IMR-90 (cell line): Measurements from ENCODE around the gene ZMAT5. TPM values are rescaled to one million over a fixed set of nuclear protein-coding genes. Genes with fewer than 3 reads are reported as not detected.

Experiments
- ATAC-seq: fragments of 200-7000 bp; cut with Tn5 transposase; 2 replicates; pipeline ENCODE4 v1.9.1; 2020; ENCODE audit warnings: low read depth, mild to moderate bottlenecking, moderate library complexity
- BruUV-seq: library from RNA; stranded (reverse); fragments of 400-500 nt; replicated peaks from 2 replicates; lab custom pipeline; 2021; lab: Mats Ljungman, UMichigan
- CTCF ChIA-PET: fragments of 300-600 bp; formaldehyde crosslinking; extraction: SDS; loops from one replicate; lab custom pipeline; 2021; ENCODE audit warnings: antibody characterized with exemption; lab: Yijun Ruan, JAX
- POLR2A ChIA-PET: fragments of 300-600 bp; sonication (Branson Sonifier 250); formaldehyde crosslinking; loops from one replicate; lab custom pipeline; 2022; ENCODE audit warnings: antibody characterized with exemption; ENCODE audit not compliant: unreplicated experiment; lab: Charles Lee
- DNase-seq: peaks from one replicate; pipeline ENCODE4 v3.0.0; 2013
- H2AFZ ChIP-seq: replicated peaks from 2 replicates; pipeline ENCODE3; 2013; ENCODE audit warnings: low read length, mild to moderate bottlenecking; ENCODE audit not compliant: poor library complexity
- H2AK5ac ChIP-seq: 2 replicates; pipeline ENCODE4 v1.6.1; 2013; ENCODE audit warnings: low read depth, low read length, inconsistent platforms
- H2AK9ac ChIP-seq: replicated peaks from 2 replicates; pipeline ENCODE3; 2013; ENCODE audit warnings: mild to moderate bottlenecking, low read depth, low read length, moderate library complexity; ENCODE audit not compliant: poor library complexity
- H2BK120ac ChIP-seq: 2 replicates; pipeline ENCODE4 v1.6.1; 2013; ENCODE audit warnings: low read depth, low read length, inconsistent platforms
- H2BK15ac ChIP-seq: 3 replicates; pipeline ENCODE4 v1.6.1; 2013; ENCODE audit warnings: low read depth, low read length, inconsistent platforms
- H2BK20ac ChIP-seq: 2 replicates; pipeline ENCODE4 v1.6.1; 2013; ENCODE audit warnings: low read depth, mild to moderate bottlenecking, inconsistent platforms, low read length, moderate library complexity
- H2BK5ac ChIP-seq: 2 replicates; pipeline ENCODE4 v1.6.1; 2013; ENCODE audit warnings: mild to moderate bottlenecking, low read depth, low read length, inconsistent platforms; ENCODE audit not compliant: poor library complexity, severe bottlenecking
- H3K14ac ChIP-seq: replicated peaks from 2 replicates; pipeline ENCODE4 v1.6.1; 2013; ENCODE audit warnings: low read depth, low read length, inconsistent platforms
- H3K18ac ChIP-seq: 2 replicates; pipeline ENCODE4 v1.6.1; 2013; ENCODE audit warnings: low read depth, low read length, control low read depth
- H3K23ac ChIP-seq: 2 replicates; pipeline ENCODE4 v1.6.1; 2013; ENCODE audit warnings: low read depth, low read length, inconsistent platforms
- H3K27ac ChIP-seq: 2 replicates; pipeline ENCODE4 v1.5.1; 2013; ENCODE audit warnings: mild to moderate bottlenecking, control low read depth, low read length; ENCODE audit not compliant: insufficient read depth
- H3K27me3 ChIP-seq: 2 replicates; pipeline ENCODE4 v1.6.1; 2013; ENCODE audit warnings: low read length; ENCODE audit not compliant: control insufficient read depth, insufficient read depth
- H3K36me3 ChIP-seq: 2 replicates; pipeline ENCODE4 v1.6.1; 2013; ENCODE audit warnings: low read length, mixed read lengths; ENCODE audit not compliant: control insufficient read depth, insufficient read depth
- H3K4ac ChIP-seq: 2 replicates; pipeline ENCODE4 v1.6.1; 2013; ENCODE audit warnings: low read depth, low read length, inconsistent platforms
- H3K4me1 ChIP-seq: 2 replicates; pipeline ENCODE4 v1.6.1; 2013; ENCODE audit warnings: low read length, mixed read lengths; ENCODE audit not compliant: control insufficient read depth, insufficient read depth
- H3K4me2 ChIP-seq: 2 replicates; pipeline ENCODE4 v1.6.1; 2013; ENCODE audit warnings: low read depth, mild to moderate bottlenecking, control low read depth, low read length, moderate library complexity
- H3K4me3 ChIP-seq: 2 replicates; pipeline ENCODE4 v1.5.1; 2013; ENCODE audit warnings: low read depth, mild to moderate bottlenecking, control low read depth, low read length, moderate library complexity; ENCODE audit not compliant: insufficient read depth
- H3K56ac ChIP-seq: 2 replicates; pipeline ENCODE4 v1.6.1; 2013; ENCODE audit warnings: low read length, inconsistent platforms; ENCODE audit not compliant: insufficient read depth; ENCODE audit errors: extremely low read depth
- H3K79me1 ChIP-seq, 2 experiments: 2 replicates each; pipeline ENCODE4 v1.6.1; 2013; ENCODE audit warnings: low read length in 2 of 2, inconsistent platforms in 1 of 2, low read depth in 1 of 2
- H3K9ac ChIP-seq: 2 replicates; pipeline ENCODE4 v1.6.1; 2013; ENCODE audit warnings: low read depth, low read length, control low read depth
- H3K9me1 ChIP-seq: 2 replicates; pipeline ENCODE4 v1.6.1; 2013; ENCODE audit warnings: low read length, inconsistent platforms; ENCODE audit not compliant: insufficient read depth
- H3K9me3 ChIP-seq: 2 replicates; pipeline ENCODE4 v1.6.1; 2013; ENCODE audit warnings: low read length; ENCODE audit not compliant: control insufficient read depth, insufficient read depth
- H4K20me1 ChIP-seq: 2 replicates; pipeline ENCODE4 v1.6.1; 2013; ENCODE audit warnings: low read length, inconsistent platforms; ENCODE audit not compliant: insufficient read depth
- H4K5ac ChIP-seq: 2 replicates; pipeline ENCODE4 v1.6.1; 2013; ENCODE audit warnings: mild to moderate bottlenecking, low read depth, low read length, control low read depth
- H4K8ac ChIP-seq, 2 experiments: 2 replicates each; pipeline ENCODE4 v1.6.1; 2013; ENCODE audit warnings: low read depth in 2 of 2, low read length in 2 of 2, control low read depth in 1 of 2, inconsistent platforms in 1 of 2
- H4K91ac ChIP-seq: 2 replicates; pipeline ENCODE4 v1.6.1; 2013; ENCODE audit warnings: low read depth, low read length, inconsistent platforms; ENCODE audit not compliant: insufficient read depth
- CTCF ChIP-seq: conservative IDR thresholded peaks from 2 replicates; pipeline ENCODE4 v1.5.1; 2012; ENCODE audit warnings: mild to moderate bottlenecking, low read depth, low read length, improper control_type of control experiment
- ELK1 ChIP-seq: fragments of 150-350 bp; IDR thresholded peaks from 2 replicates; pipeline ENCODE4 v1.6.1; 2016; ENCODE audit warnings: low read depth, mild to moderate bottlenecking, low read length, moderate library complexity, borderline replicate concordance
- WGBS, 2 experiments: methylation state at CpG; one replicate each; pipeline versions ENCODE4 v1.1.5 to v1.1.7; 2013; ENCODE audit warnings: missing lambda C conversion rate in 2 of 2; ENCODE audit not compliant: insufficient read length in 1 of 2; ENCODE audit errors: extremely low coverage in 2 of 2; 5-methylcytosine and 5-hydroxymethylcytosine counted together
- dilution Hi-C: fragments of 300-500 bp; cut with HindIII; formaldehyde crosslinking; loops from one replicate; pipeline ENCODE4 v1.14.3; 2018; ENCODE audit warnings: low sequenced_read_pairs; ENCODE audit not compliant: unreplicated experiment
- in situ Hi-C: fragments of 300-500 bp; cut with MboI; formaldehyde crosslinking; loops from 3 replicates; pipeline ENCODE4 v1.14.3; 2019; ENCODE audit warnings: low sequenced_read_pairs, inconsistent platforms, mixed read lengths
- intact Hi-C: fragments of 100-400 bp; cut with micrococcal nuclease; formaldehyde crosslinking; loops from 2 replicates; pipeline ENCODE4 v1.10.0; 2022
- polyA plus RNA-seq, 3 experiments: library from polyadenylated mRNA; depleted of rRNA; stranded (reverse); fragments of >200 nt; gene quantifications; 2 replicates each; pipeline ENCODE4 v1.2.3, GENCODE V29; 2012; ENCODE audit warnings: low replicate concordance in 1 of 3
- total RNA-seq: library from RNA; depleted of rRNA; stranded (reverse); fragments of >200 nt; gene quantifications from 2 replicates; pipeline ENCODE4 v1.2.3, GENCODE V29; 2012

The ZMAT5 gene
- total and polyA plus RNA-seq, 2 of the 4 experiments (the other 2 are of a cell fraction) = 21.7 to 31.8 TPM

GRCh38 chr22:29701155-29701999, 65.4 kb downstream of the ZMAT5 start:
- no peak overlapping the region for H3K18ac ChIP-seq
- DNase-seq (peak; percentile 34), ATAC-seq (no peak)
- H4K8ac ChIP-seq = no peak overlapping the region
- in situ Hi-C loops = no loop called here
- peaks cover 7% of the 10 kb centered on the region for H3K36me3 ChIP-seq
- no peak overlapping the region for H3K4me2 ChIP-seq
- no peak overlapping the region for H3K4me3 ChIP-seq
- TF ChIP-seq ELK1 (no peak), CTCF (0 out of 2 replicates have a peak, but pooled peaks have one; percentile 16)
- no peaks in the 10 kb centered on the region for H3K79me1 ChIP-seq
- H3K9me1 ChIP-seq = 0 out of 2 replicates have a peak, but pooled peaks cover 2% of the 10 kb centered on the region
- H3K9me3 ChIP-seq = no peaks in the 10 kb centered on the region
- dilution Hi-C loops = no loop called here
- H2AFZ ChIP-seq = peak overlapping the region; percentile 37
- H3K27me3 ChIP-seq = peaks cover 3% of the 10 kb centered on the region; the same call in 1 of the 2 replicates
- no peak overlapping the region for H4K91ac ChIP-seq
- no peak overlapping the region for H3K9ac ChIP-seq
- no peak overlapping the region for H3K14ac ChIP-seq
- no peak overlapping the region; the same call in 1 of the 2 replicates for H2AK5ac ChIP-seq
- no peak overlapping the region for H2BK15ac ChIP-seq
- POLR2A ChIA-PET = no interaction called here
- H3K23ac ChIP-seq = no peak overlapping the region
- no peak overlapping the region for H2BK120ac ChIP-seq
- CTCF ChIA-PET = interaction anchor here (0.7 kb wide), 1 partner anchor 11 kb away, joined by 3 read pairs; no protein-coding TSS in a partner anchor
- no TSS peak for BruUV-seq
- H2BK20ac ChIP-seq = no peak overlapping the region
- H3K4me1 ChIP-seq = peaks cover 14% of the 10 kb centered on the region
- H3K4ac ChIP-seq = no peak overlapping the region
- H2AK9ac ChIP-seq = peak overlapping the region; percentile 26
- no peak overlapping the region for H3K27ac ChIP-seq
- H4K20me1 ChIP-seq = peaks cover 11% of the 10 kb centered on the region
- WGBS, 2 experiments = 80% methylated on average over 6 of the region's 14 CpGs; no CpG with 5 or more reads in 1 of the 2 experiments
- no peak overlapping the region for H4K5ac ChIP-seq
- no peak overlapping the region for H2BK5ac ChIP-seq
- intact Hi-C loops = loop anchor here (5.0 kb wide), 1 partner anchor 386 kb away; no protein-coding TSS in a partner anchor
- H3K56ac ChIP-seq = no peak overlapping the region
